Measurements from ENCODE around the gene MYMX.

The MYMX gene

GRCh38 chr6:44245912-44246662 lies 29.4 kb downstream of the MYMX start:
- Histone ChIP-seq H3K27ac (peak overlapping the region; percentile 100), H3K9ac (peak overlapping the region; percentile 57), H3K4me1 (peaks cover 8% of the 10 kb centered on the region), H3K79me2 (peaks cover 15% of the 10 kb centered on the region), H3K27me3 (ENCODE audit: control insufficient read depth, insufficient read depth, low read length) (no peaks in the 10 kb centered on the region), H3K9me3 (ENCODE audit: control insufficient read depth, low read length) (no peaks in the 10 kb centered on the region), H3K36me3 (ENCODE audit: control insufficient read depth, insufficient read depth, low read length) (no peaks in the 10 kb centered on the region), H3K4me3 (ENCODE audit: low read depth, low read length) (peak overlapping the region; percentile 99), H2AFZ (peak overlapping the region; percentile 97), H3K4me2 (ENCODE audit: low read length) (peak overlapping the region; percentile 94)
- TF ChIP-seq CTCF (IDR thresholded peaks at IDR 0.05), result peak; percentile 34

DNA sequence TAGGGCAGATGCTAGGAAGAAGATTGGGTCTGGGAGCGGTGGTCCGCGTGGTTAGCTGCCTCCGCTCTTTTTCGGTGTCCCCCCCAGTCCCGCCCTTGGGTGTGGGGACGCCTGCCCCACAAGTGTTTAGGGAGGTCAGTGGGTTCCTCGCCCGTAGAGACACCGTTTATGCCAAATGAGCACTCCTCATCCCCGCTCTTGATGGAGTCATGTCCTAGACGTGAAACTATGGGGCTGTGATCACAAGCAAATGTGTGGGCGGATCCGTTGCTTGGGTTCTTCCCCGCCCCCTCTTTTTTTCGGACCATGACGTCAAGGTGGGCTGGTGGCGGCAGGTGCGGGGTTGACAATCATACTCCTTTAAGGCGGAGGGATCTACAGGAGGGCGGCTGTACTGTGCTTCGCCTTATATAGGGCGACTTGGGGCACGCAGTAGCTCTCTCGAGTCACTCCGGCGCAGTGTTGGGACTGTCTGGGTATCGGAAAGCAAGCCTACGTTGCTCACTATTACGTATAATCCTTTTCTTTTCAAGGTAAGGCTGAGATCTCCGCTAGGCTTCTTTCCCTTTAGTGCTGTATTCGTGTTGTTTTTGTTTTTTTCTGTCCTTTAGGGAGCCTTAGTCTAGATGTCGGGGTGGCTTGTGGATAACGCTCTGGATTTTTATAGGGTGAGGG lies 30.1 kb downstream of the MYMX start, which contains the start of gene HSP90AB1:
TSS of gene HSP90AB1 (plus strand) at position 439 of the 675 bp plus-strand sequence. CDS start 1,529 bp downstream, outside the sequence.
- H3K4me3 ChIP-seq (ENCODE audit: low read depth, low read length), result peak within 1 kb of the TSS; percentile 99
- no peak for TF ChIP-seq CTCF (IDR thresholded peaks at IDR 0.05)
- H2AFZ ChIP-seq, result peak within 1 kb of the TSS; percentile 97
- H3K79me2 ChIP-seq, result peaks cover 15% of the 10 kb centered on the region
- no peaks in the 10 kb centered on the region for H3K36me3 ChIP-seq (ENCODE audit: control insufficient read depth, insufficient read depth, low read length)
- H3K9ac ChIP-seq, result peak within 1 kb of the TSS; percentile 99
- peak within 1 kb of the TSS; percentile 94 for H3K4me2 ChIP-seq (ENCODE audit: low read length)
- peak within 1 kb of the TSS; percentile 100 for H3K27ac ChIP-seq
- H3K9me3 ChIP-seq (ENCODE audit: control insufficient read depth, low read length), result no peaks in the 10 kb centered on the region
- H3K27me3 ChIP-seq (ENCODE audit: control insufficient read depth, insufficient read depth, low read length), result no peaks in the 10 kb centered on the region
- H3K4me1 ChIP-seq, result peaks cover 8% of the 10 kb centered on the region

GRCh38 chr6:44247338-44248302 lies 30.9 kb downstream of the MYMX start:
- Histone ChIP-seq H3K9ac (peak overlapping the region; percentile 99), H3K4me2 (ENCODE audit: low read length) (peak overlapping the region; percentile 94), H3K36me3 (ENCODE audit: control insufficient read depth, insufficient read depth, low read length) (no peaks in the 10 kb centered on the region), H3K4me3 (ENCODE audit: low read depth, low read length) (peak overlapping the region; percentile 99), H3K79me2 (peaks cover 15% of the 10 kb centered on the region), H3K9me3 (ENCODE audit: control insufficient read depth, low read length) (no peaks in the 10 kb centered on the region), H2AFZ (peak overlapping the region; percentile 97), H3K27ac (peak overlapping the region; percentile 100), H3K27me3 (ENCODE audit: control insufficient read depth, insufficient read depth, low read length) (no peaks in the 10 kb centered on the region), H3K4me1 (peaks cover 8% of the 10 kb centered on the region)
- no peak for TF ChIP-seq CTCF (IDR thresholded peaks at IDR 0.05)

DNA sequence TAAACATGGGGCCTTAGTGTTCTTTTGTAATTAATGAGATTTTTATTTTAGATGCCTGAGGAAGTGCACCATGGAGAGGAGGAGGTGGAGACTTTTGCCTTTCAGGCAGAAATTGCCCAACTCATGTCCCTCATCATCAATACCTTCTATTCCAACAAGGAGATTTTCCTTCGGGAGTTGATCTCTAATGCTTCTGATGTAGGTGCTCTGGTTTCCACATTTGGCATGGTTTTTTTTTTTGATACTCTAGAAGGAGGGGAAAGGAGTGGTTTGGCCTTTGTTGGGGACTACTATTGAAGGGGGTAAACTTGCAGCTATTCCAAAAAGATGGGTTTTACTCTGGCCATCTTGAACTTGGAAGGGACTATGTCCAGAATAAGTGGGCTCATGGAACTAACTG lies 31.9 kb downstream of the MYMX start:
- H3K9ac ChIP-seq, result no peak overlapping the region
- H3K4me1 ChIP-seq, result peaks cover 8% of the 10 kb centered on the region
- peak overlapping the region; percentile 94 for H3K4me2 ChIP-seq (ENCODE audit: low read length)
- TF ChIP-seq CTCF (IDR thresholded peaks at IDR 0.05), result no peak
- H3K27ac ChIP-seq, result peak overlapping the region; percentile 100
- no peaks in the 10 kb centered on the region for H3K9me3 ChIP-seq (ENCODE audit: control insufficient read depth, low read length)
- H3K36me3 ChIP-seq (ENCODE audit: control insufficient read depth, insufficient read depth, low read length), result no peaks in the 10 kb centered on the region
- no peak overlapping the region for H2AFZ ChIP-seq
- peaks cover 15% of the 10 kb centered on the region for H3K79me2 ChIP-seq
- peak overlapping the region; percentile 99 for H3K4me3 ChIP-seq (ENCODE audit: low read depth, low read length)
- H3K27me3 ChIP-seq (ENCODE audit: control insufficient read depth, insufficient read depth, low read length), result no peaks in the 10 kb centered on the region
